Glomerular endothelial cell (primary cell): ENCODE data around the gene PPP1R12C. TPM values are rescaled to one million over a fixed set of nuclear protein-coding genes. Genes with fewer than 3 reads are reported as not detected.
A peak's percentile ranks its signal among the peaks of the same experiment; 100 is the strongest.

ENCODE experiments used
- DNase-seq: peaks from one replicate; pipeline ENCODE4 v3.0.0-alpha.2; 2011; ENCODE audit warnings: low read depth, low spot score; ENCODE audit errors: extremely low read depth
- total RNA-seq: library from RNA; depleted of rRNA; stranded (reverse); fragments of >200 nt; gene quantifications from 2 replicates; pipeline ENCODE4 v1.2.3, GENCODE V29; 2015

PPP1R12C gene
- total RNA-seq, 1 donor from 2014 or later, result 137 TPM

DNA sequence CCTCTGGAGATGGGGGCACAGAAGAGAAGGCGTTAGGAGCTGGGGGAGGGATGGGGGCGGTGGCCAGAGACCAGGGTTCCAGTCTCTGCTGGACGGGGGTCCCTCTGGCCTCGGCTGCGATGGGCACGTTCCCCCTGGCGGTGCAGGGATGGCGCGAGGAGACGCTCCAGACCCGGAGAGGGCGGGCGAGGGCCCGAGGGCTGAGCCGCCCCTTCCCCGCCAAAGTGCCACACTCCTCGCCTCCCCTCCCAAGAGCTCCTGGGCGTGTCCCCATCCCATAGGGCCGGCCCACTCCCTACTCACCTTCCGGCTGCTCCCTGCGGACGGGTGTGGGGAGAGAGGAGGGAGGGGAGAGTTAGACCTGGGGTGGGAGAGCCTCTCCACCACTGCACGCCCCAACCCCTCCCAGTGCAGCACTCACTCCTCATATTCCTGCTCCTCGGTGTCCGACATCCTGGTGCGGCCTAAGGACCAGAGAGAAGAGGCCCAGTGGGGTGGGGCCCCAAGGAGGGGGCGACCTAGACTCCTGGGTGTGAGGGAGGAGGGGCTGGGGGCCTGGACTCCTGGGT, 29.4 kb upstream of the PPP1R12C start:
- no peak for DNase-seq

DNA sequence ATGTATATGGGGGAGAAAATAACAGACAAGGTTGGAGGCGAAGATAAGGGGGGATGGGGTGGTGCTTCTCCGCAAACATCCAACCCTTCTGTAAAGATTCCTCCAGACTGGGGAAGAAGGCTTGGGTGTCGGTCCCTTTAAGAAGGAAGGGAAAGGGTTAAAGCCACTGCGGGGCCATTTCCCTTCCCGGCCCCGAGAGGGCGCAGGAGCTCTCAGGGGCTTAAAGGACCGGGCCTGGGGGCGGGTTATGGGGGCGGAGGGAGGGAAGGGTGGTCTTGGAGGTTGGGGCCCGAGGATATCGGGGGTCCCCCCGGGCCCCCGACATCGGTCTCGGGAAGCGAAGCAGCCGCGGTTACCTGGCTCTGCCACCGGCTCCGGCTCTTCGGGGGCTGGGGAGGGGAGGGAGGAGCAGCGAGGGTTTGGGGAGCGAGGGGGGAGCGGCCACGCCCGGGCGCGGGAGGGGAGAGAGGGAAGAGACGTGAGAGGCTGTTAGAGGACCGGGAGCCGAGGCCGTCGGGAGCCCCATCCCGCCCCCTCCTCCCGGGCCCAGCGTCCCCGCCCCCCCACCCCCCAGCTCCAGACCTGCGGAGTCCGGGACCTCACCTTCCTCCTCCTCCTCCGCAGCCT, 28.8 kb upstream of the PPP1R12C start:
- DNase-seq, result no peak

- no peak for DNase-seq
Observed at GRCh38 chr19:55145232-55145631, 27.8 kb upstream of the PPP1R12C start.

DNA sequence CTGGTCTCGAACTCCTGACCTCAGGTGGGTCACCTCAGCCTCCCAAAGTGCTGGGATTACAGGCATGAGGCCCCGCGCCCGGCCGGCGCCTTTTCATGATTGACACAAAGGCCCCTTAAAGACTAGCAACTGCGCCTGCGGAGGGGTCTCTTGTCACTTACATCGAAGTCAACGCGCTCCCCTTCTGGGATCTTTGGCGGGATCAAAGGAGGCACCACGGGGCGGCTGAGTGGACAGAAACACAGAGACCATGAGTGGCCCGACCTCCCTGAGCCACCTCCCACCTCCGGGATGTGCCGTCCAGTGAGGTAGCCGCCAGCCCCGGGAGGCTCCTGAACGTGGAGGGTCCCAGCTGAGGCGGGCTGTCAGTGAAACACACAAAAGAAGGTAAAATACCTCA, 24.3 kb upstream of the PPP1R12C start:
- no peak for DNase-seq

DNA sequence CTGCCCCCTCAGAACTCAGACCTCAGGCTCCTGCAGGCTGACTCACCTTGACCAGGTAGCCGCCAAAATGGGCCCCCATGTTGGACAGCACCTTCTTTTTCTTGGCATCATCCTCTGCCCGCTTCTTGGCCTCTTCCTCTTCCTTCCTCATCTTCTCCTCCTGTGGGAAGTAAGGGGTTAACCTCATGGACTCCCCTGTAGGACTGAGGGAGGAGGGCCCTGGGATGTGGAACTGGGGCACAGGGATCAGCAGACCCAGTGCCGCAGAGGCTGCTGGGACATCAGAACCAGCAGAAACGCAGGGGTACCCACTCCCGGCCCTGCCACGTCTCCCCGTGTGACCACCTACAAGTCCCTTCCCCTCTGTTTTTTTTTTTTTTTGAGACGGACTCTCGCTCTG, 20.5 kb upstream of the PPP1R12C start:
- DNase-seq, result no peak

DNA sequence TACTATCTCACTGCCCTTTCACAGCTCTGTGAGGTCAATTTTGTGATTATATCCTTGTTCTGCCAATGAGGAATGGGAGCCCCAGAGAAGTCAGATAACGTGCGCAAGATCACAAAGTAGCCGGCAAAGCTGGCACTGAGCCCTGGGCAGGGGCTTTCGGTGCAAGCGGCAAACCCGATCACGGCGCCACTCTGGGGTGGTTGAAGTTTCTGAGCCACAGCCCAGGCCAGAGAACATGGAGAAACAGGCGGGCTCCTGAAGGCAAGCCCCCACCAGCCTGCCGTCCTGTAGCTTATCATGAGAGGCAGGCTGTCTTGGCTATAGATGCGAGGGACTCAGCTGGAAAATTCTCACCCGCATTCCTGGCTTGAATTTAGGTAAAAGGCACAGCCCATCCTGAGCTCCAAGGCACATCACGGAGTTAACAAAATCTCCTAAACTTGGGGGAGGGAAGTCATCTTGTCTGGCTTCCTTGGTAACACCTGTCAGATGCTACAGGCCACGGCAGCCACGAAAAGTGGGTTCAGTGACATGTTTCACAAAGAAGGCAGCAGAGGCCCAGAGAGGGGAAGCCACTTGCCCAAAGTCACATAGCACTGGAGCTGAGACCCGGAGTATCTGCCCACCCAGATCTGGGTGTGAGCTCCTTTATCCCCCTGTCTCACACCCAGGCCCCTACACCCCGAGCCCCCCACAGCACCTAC, 19.1 kb upstream of the PPP1R12C start:
- no peak for DNase-seq

GRCh38 chr19:55134736-55135135, 17.3 kb upstream of the PPP1R12C start:
- no peak for DNase-seq

GRCh38 chr19:55133639-55134444, 16.4 kb upstream of the PPP1R12C start:
- no peak for DNase-seq

DNA sequence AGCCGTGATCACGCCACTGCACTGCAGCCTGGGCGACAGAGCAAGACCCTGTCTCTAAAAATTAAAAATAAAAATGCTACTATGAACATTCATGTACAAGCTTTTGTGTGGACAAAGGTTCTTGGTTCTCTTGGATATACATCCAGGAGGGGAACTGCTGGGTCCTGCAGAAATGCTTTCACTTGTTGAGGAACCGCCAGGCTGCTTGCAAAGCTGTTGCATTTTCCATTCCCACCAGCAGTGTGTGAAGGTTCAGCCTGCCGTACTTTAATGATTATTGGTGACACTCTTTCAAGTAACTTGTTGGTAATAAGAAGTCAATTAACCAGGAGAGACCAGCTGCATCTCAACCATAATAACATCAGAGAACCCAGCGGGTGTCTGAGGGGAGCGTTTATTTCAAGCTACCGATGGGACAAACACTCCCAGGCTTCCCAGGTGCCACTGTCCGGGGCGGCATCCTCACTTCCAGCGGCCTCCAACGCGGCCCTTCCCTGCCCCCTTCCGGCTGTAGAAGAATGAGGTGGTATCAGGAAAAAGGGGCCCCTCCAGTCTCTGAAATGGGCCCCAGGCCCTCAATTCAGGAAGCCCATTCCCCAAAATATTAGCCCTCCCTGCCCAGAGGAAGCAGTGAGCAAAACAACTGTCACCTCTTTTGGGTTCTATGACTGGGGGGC, 15.2 kb upstream of the PPP1R12C start:
- DNase-seq, result no peak

DNA sequence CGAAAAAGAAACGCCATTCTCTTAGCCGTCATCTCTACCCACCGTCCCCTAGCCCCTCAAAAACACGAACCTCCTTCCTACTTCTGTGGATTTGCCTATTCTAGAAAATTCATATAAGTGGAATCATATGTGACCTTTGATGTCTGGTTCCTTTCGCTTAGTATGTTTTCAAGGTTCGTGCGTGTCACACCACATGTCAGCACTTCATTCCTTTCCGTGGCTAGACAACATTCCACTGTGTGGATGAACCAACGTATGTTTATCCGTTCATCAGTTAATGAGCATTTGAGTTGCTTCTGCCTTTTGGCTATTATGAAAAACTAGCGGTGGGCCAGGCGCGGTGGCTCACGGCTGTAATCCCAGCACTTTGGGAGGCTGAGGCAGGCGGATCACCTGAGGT, 14.0 kb upstream of the PPP1R12C start:
- DNase-seq, result no peak

DNA sequence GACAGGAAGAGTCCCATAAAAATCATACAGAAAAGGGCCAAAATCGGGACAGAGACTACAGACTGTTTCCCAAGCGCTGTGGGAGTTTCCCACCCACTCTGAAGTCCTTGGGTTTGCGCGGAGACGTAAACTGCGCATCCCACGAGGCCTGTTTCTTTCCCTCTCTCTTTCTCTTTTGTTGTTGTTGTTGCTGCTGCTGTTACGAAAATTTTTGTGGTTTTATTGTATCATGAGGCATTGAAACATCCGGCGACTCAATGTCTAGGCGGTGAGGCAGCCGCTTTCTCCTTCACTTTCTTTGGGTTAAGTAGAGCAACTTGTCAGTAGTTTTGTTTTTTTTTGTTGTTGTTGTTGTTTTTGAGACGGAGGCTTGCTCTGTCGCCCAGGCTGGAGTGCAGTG, 1.6 kb upstream of the PPP1R12C start:
- no peak for DNase-seq

GRCh38 chr19:55118401-55118991, 1.1 kb upstream of the PPP1R12C start:
- no peak for DNase-seq

DNA sequence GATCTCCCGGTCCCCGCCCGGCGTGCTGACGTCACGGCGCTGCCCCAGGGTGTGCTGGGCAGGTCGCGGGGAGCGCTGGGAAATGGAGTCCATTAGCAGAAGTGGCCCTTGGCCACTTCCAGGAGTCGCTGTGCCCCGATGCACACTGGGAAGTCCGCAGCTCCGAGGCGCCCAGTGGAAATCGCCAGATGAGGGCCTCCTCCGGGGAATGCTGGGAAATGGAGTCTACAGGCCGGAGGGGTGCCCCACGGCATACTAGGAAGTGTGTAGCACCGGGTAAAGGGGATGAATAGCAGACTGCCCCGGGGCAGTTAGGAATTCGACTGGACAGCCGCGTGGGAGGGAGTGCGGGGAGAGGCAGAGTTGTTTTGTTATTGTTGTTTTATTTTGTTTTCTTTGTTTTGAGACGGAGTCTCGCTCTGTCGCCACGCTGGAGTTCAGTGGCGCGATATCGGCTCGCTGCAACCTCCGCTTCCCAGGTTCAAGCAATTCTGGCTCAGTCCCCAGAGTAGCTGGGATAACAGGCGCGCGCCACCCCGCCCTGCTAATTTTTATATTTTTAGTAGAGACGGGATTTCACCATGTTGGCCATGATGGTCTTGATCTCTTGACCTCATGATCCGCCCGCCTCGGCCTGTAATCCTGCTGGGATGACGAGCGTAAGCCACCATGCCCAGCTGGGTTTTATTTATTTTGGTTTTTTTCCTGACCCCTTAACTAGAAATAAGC, 390 bp upstream of the PPP1R12C start:
- DNase-seq, result peak; percentile 73

DNA sequence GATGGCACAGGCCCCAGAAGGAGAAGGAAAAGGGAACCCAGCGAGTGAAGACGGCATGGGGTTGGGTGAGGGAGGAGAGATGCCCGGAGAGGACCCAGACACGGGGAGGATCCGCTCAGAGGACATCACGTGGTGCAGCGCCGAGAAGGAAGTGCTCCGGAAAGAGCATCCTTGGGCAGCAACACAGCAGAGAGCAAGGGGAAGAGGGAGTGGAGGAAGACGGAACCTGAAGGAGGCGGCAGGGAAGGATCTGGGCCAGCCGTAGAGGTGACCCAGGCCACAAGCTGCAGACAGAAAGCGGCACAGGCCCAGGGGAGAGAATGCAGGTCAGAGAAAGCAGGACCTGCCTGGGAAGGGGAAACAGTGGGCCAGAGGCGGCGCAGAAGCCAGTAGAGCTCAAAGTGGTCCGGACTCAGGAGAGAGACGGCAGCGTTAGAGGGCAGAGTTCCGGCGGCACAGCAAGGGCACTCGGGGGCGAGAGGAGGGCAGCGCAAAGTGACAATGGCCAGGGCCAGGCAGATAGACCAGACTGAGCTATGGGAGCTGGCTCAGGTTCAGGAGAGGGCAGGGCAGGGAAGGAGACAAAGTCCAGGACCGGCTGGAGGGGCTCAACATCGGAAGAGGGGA, 1.1 kb downstream of the PPP1R12C start:
- no peak for DNase-seq

DNA sequence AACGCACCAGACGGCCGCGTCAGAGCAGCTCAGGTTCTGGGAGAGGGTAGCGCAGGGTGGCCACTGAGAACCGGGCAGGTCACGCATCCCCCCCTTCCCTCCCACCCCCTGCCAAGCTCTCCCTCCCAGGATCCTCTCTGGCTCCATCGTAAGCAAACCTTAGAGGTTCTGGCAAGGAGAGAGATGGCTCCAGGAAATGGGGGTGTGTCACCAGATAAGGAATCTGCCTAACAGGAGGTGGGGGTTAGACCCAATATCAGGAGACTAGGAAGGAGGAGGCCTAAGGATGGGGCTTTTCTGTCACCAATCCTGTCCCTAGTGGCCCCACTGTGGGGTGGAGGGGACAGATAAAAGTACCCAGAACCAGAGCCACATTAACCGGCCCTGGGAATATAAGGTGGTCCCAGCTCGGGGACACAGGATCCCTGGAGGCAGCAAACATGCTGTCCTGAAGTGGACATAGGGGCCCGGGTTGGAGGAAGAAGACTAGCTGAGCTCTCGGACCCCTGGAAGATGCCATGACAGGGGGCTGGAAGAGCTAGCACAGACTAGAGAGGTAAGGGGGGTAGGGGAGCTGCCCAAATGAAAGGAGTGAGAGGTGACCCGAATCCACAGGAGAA, 1.9 kb downstream of the PPP1R12C start:
- no peak for DNase-seq

- no peak for DNase-seq
Observed at GRCh38 chr19:55114566-55115145, 2.8 kb downstream of the PPP1R12C start.

GRCh38 chr19:55113570-55114039, 3.8 kb downstream of the PPP1R12C start:
- no peak for DNase-seq

GRCh38 chr19:55112777-55113569, 4.5 kb downstream of the PPP1R12C start:
- DNase-seq, result no peak
